Pancreas (tissue), 10 donors: ENCODE results near the gene NDUFS1. TPM values are rescaled to one million over a fixed set of nuclear protein-coding genes. Genes with fewer than 3 reads are reported as not detected.
"Not testable (repeated sequence)": the region's sequence is repeated elsewhere in the genome, so short reads cannot be mapped to it uniquely, and the experiment has no call there.

Source experiments
- ATAC-seq, 4 donors: fragments of 200-7000 bp; cut with Tn5 transposase; one replicate each; pipeline versions ENCODE4 v1.8.0 to v1.9.1; 2020; ENCODE audit warnings: mild to moderate bottlenecking in 4 of 4, moderate library complexity in 4 of 4
- DNase-seq, 6 donors: peaks; one replicate each; pipeline ENCODE4 v3.0.0-alpha.2; 2020
- FAIRE-seq: peaks from 2 replicates; lab custom pipeline; 2012; peaks lifted over from hg19 to GRCh38; lab: Jason Lieb, UNC
- H3K27ac ChIP-seq, 4 donors: fragments of 200-600 bp; sonication (generic); 1 replicate in 3 of 4; 2 replicates in 1 of 4; pipeline versions ENCODE4 v1.5.0 to v1.8.0; 2020
- H3K27me3 ChIP-seq, 4 donors: fragments of 200-600 bp; one replicate each; pipeline ENCODE4 v1.8.0; 2021
- H3K36me3 ChIP-seq, 3 donors: fragments of 200-600 bp; sonication (generic) in 1 of 3; one replicate each; pipeline versions ENCODE4 v1.5.0 to v1.8.0; 2020 to 2021
- H3K4me1 ChIP-seq, 3 donors: fragments of 200-600 bp; one replicate each; pipeline ENCODE4 v1.8.0; 2021
- H3K4me3 ChIP-seq, 4 donors: fragments of 200-600 bp; sonication (generic) in 2 of 4; one replicate each; pipeline versions ENCODE4 v1.5.0 to v1.8.0; 2020 to 2021
- H3K9me3 ChIP-seq, 4 donors: fragments of 200-600 bp; one replicate each; pipeline ENCODE4 v1.8.0; 2021
- WGBS, 2 donors: extraction: QIAGEN DNeasy Blood & Tissue Kit; methylation state at CpG; one replicate each; pipeline ENCODE4 v1.1.7; 2013; 5-methylcytosine and 5-hydroxymethylcytosine counted together
- intact Hi-C, 3 donors: fragments of 100-400 bp; cut with DNase I; formaldehyde crosslinking; loops; one replicate each; pipeline versions ENCODE4 v1.11.1 to v1.14.2; 2022
- polyA plus RNA-seq, 2 donors: library from polyadenylated mRNA; stranded (reverse); fragments of 200-250 nt; gene quantifications; one replicate each; pipeline ENCODE4 v1.2.3, GENCODE V29; 2013
- total RNA-seq, 6 donors: library from RNA; stranded (reverse); fragmentation: NEBNext Ultra II Directional in 4 of 6; extraction: Animal tissue kit (Norgen Biotek cat#: 25700) in 4 of 6; gene quantifications; one replicate each; pipeline versions ENCODE4 v1.2.1 to v1.2.4, GENCODE V29; 2021 to 2023
- TF ChIP-seq, protein P1 (sequence below), 4 donors: fragments of 200-600 bp; sonication (generic) in 3 of 4; IDR thresholded peaks; one replicate each; pipeline versions ENCODE4 v1.5.0 to v1.8.0; 2021; ENCODE audit warnings: antibody characterized with exemption in 4 of 4
- donor health status: healthy with polysubstance abuse.
- donor health status: DM: no; HTN: no; CAD: no; lungs with moderate emphysema.
- donor health status: DM: no; HTN: no; CAD: no.
- donor health status: control.
- donor health status: control.
- donor health status: Bipolar disorder and iron deficiency.
- donor health status: DM: yes; HTN: yes; CAD: no.
- donor health status: DM: no; HTN: no; CAD: no.
- donor health status: DM: no; HTN: no; CAD: no.
- donor health status: DM: yes; HTN: yes; CAD: no.

Gene NDUFS1
- total and polyA plus RNA-seq, 8 donors = 7.3 to 42.1 (median 30.1) TPM

DNA sequence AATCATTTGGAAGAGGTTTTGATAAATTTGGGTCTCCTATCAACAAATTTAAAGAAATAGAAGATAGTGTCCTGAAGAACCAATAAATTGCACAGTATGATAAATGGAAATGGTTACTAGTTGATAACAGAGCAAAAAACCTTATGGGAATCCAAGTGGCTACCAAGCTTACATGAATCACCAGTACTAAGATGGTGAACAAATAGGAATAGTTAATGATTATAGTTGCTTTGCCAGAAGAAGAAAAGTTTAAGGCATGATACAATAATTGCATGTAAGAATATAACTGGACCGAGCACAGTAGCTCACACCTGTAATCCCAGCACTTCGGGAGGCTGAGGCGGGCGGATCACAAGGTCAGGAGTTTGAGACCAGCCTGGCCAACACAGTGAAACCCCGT is 53.7 kb downstream of the NDUFS1 start:
- Histone ChIP-seq H3K4me3 (no peak overlapping the region), H3K27ac (no peak overlapping the region), H3K4me1 (no peaks in the 10 kb centered on the region), H3K9me3 (no peaks in the 10 kb centered on the region), H3K36me3 (no peaks in the 10 kb centered on the region), H3K27me3 (no peaks in the 10 kb centered on the region)
- intact Hi-C loops = no loop called here
- WGBS, 2 donors = 92 to 94% methylated on average over 5 of the region's 5 CpGs
- DNase-seq (no peak), ATAC-seq (no peak), FAIRE-seq (no peak)
- TF ChIP-seq, protein P1, sequence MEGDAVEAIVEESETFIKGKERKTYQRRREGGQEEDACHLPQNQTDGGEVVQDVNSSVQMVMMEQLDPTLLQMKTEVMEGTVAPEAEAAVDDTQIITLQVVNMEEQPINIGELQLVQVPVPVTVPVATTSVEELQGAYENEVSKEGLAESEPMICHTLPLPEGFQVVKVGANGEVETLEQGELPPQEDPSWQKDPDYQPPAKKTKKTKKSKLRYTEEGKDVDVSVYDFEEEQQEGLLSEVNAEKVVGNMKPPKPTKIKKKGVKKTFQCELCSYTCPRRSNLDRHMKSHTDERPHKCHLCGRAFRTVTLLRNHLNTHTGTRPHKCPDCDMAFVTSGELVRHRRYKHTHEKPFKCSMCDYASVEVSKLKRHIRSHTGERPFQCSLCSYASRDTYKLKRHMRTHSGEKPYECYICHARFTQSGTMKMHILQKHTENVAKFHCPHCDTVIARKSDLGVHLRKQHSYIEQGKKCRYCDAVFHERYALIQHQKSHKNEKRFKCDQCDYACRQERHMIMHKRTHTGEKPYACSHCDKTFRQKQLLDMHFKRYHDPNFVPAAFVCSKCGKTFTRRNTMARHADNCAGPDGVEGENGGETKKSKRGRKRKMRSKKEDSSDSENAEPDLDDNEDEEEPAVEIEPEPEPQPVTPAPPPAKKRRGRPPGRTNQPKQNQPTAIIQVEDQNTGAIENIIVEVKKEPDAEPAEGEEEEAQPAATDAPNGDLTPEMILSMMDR (IDR thresholded peaks at IDR 0.05) = no peak

DNA sequence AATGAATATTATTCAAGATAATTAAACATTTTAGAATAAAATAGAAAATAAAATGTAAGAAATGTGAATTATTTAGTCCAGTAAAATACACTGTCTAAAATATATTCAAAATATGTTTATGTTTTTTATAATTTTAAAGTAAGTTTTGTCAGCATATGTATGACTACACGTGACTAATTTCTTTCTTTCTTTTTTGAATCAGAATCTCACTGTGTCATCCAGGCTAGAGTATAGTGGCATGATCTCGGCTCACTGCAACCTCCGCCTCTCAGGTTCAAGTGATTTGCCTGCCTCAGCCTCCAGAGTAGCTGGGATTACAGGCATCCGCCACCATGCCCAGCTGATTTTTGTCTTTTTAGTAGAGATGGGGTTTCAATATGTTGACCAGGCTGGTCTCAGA is 54.2 kb downstream of the NDUFS1 start:
- H3K9me3 ChIP-seq = no peaks in the 10 kb centered on the region
- H3K36me3 ChIP-seq = no peaks in the 10 kb centered on the region
- H3K4me3 ChIP-seq = no peak overlapping the region
- ATAC-seq (no peak), DNase-seq (no peak), FAIRE-seq (no peak)
- no peaks in the 10 kb centered on the region for H3K27me3 ChIP-seq
- TF ChIP-seq, protein P1 (IDR thresholded peaks at IDR 0.05) = no peak
- intact Hi-C loops = no loop called here
- 90 to 95% methylated on average over 4 of the region's 4 CpGs for WGBS, 2 donors
- no peak overlapping the region for H3K27ac ChIP-seq
- H3K4me1 ChIP-seq = no peaks in the 10 kb centered on the region

DNA sequence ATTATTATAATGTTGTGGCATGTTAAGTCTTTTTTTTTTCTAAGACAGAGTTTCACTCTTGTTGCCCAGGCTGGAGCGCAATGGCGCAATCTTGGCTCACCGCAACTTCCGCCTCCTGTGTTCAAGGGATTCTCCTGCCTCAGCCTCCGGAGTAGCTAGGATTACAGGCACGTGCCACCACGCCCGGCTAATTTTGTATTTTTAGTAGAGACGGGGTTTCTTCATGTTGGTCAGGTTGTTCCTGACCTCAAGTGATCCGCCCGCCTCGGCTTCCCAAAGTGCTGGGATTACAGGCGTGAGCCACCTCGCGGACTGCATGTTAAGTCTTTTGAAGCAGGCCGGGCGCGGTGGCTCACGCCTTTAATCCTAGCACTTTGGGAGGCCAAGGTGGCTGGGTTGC is 60.4 kb downstream of the NDUFS1 start:
- ATAC-seq, H3K27ac ChIP-seq, FAIRE-seq, H3K9me3 ChIP-seq, intact Hi-C loops, H3K4me1 ChIP-seq, H3K36me3 ChIP-seq, DNase-seq, H3K4me3 ChIP-seq, H3K27me3 ChIP-seq: not testable (repeated sequence)
- 93 to 95% methylated on average over 19 of the region's 19 CpGs for WGBS, 2 donors

DNA sequence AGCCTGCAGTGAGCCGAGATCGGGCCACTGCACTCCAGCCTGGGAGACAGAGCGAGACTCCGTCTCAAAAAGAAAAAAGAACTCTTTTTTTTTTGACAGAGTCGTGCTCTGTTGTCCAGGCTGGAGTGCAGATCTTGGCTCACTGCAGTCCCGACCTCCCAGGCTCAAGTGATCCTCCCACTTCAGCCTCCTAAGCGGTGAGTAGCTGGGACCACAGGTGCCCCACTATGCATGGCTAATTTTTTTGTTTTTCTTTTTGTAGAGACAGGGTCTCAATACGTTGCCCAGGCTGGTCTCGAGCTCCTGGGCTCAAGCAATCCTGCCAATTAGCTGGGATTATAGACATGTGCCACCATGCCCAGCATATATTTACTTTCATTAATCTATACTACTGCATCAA is 60.8 kb downstream of the NDUFS1 start:
- FAIRE-seq (no peak), ATAC-seq (no peak), DNase-seq (no peak)
- no peaks in the 10 kb centered on the region for H3K36me3 ChIP-seq
- TF ChIP-seq, protein P1 (IDR thresholded peaks at IDR 0.05) = no peak
- no peaks in the 10 kb centered on the region for H3K4me1 ChIP-seq
- 96 to 98% methylated on average over 8 to 9 of the region's 9 CpGs for WGBS, 2 donors
- intact Hi-C loops = no loop called here
- no peak overlapping the region for H3K4me3 ChIP-seq
- H3K27me3 ChIP-seq = no peaks in the 10 kb centered on the region
- no peaks in the 10 kb centered on the region for H3K9me3 ChIP-seq
- no peak overlapping the region for H3K27ac ChIP-seq

DNA sequence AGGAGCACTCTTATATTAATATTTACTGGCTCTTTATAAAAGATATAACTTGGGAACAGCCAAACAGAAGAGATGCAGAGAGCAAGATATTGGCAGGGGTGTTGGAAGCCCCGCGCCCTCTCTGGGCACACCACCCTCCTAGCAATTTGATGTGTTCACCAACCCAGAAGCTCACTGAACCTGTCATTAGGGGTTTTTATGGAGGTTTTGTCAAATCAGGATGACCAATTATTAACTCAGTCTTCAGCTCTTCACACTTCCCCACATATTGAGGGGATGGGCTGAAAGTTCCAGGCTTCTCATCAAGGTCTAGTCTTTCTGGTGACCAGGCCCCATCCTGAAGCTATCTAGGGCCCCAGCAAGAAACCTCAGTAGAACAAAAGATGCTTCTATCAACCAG is 62.4 kb downstream of the NDUFS1 start:
- Histone ChIP-seq H3K36me3 (no peaks in the 10 kb centered on the region), H3K27ac (no peak overlapping the region), H3K4me1 (no peaks in the 10 kb centered on the region), H3K27me3 (no peaks in the 10 kb centered on the region), H3K4me3 (no peak overlapping the region), H3K9me3 (no peaks in the 10 kb centered on the region)
- TF ChIP-seq, protein P1 (IDR thresholded peaks at IDR 0.05) = no peak
- 97 to 100% methylated on average over 2 of the region's 2 CpGs for WGBS, 2 donors
- FAIRE-seq = no peak
- intact Hi-C loops = no loop called here
- no peak for ATAC-seq
- no peak for DNase-seq
